Trophoblast cell (in vitro differentiated cells and primary cell): ENCODE data around the gene PAIP2.
"Not testable (repeated sequence)": the region's sequence is repeated elsewhere in the genome, so short reads cannot be mapped to it uniquely, and the experiment has no call there.

Experiments
- DNase-seq, 2 donors: peaks; one replicate each; pipeline ENCODE4 v3.0.0-alpha.2; 2016
- H2AFZ ChIP-seq: 2 replicates; pipeline ENCODE4 v1.6.1; 2013; ENCODE audit warnings: low read length, moderate library complexity, mild to moderate bottlenecking; ENCODE audit not compliant: insufficient read depth, poor library complexity
- H2AK5ac ChIP-seq: 2 replicates; pipeline ENCODE4 v1.6.1; 2013; ENCODE audit warnings: mild to moderate bottlenecking, low read length
- H2BK120ac ChIP-seq: 2 replicates; pipeline ENCODE4 v1.6.1; 2013; ENCODE audit warnings: low read length, mild to moderate bottlenecking, moderate library complexity; ENCODE audit not compliant: insufficient read depth, poor library complexity
- H2BK12ac ChIP-seq: 2 replicates; pipeline ENCODE4 v1.6.1; 2013; ENCODE audit warnings: mild to moderate bottlenecking, low read length, moderate library complexity
- H2BK5ac ChIP-seq: 2 replicates; pipeline ENCODE4 v1.6.1; 2013; ENCODE audit warnings: low read length, low read depth, moderate library complexity, mild to moderate bottlenecking; ENCODE audit not compliant: poor library complexity
- H3K14ac ChIP-seq: 2 replicates; pipeline ENCODE4 v1.6.1; 2013; ENCODE audit warnings: mild to moderate bottlenecking, low read length
- H3K18ac ChIP-seq: 2 replicates; pipeline ENCODE4 v1.6.1; 2013; ENCODE audit warnings: mild to moderate bottlenecking, low read length
- H3K23ac ChIP-seq: 2 replicates; pipeline ENCODE4 v1.6.1; 2013; ENCODE audit warnings: low read length
- H3K27ac ChIP-seq: 2 replicates; pipeline ENCODE4 v1.5.1; 2013; ENCODE audit warnings: low read depth, mild to moderate bottlenecking, inconsistent platforms, low read length, moderate library complexity
- H3K27me3 ChIP-seq: 2 replicates; pipeline ENCODE4 v1.6.1; 2013; ENCODE audit warnings: inconsistent platforms, mild to moderate bottlenecking, low read length, moderate library complexity; ENCODE audit not compliant: insufficient read depth
- H3K36me3 ChIP-seq, 2 experiments: 1 replicate in 1 of 2; 2 replicates in 1 of 2; pipeline ENCODE4 v1.6.1; 2013; ENCODE audit warnings: low read length in 2 of 2, mild to moderate bottlenecking in 2 of 2, moderate library complexity in 1 of 2; ENCODE audit not compliant: insufficient read depth in 2 of 2, control insufficient read depth in 1 of 2
- H3K4ac ChIP-seq: 2 replicates; pipeline ENCODE4 v1.6.1; 2013; ENCODE audit warnings: low read depth, mild to moderate bottlenecking, low read length, moderate library complexity
- H3K4me1 ChIP-seq, 2 experiments: 1 replicate in 1 of 2; 2 replicates in 1 of 2; pipeline ENCODE4 v1.6.1; 2013; ENCODE audit warnings: low read length in 2 of 2, mild to moderate bottlenecking in 2 of 2, moderate library complexity in 1 of 2; ENCODE audit not compliant: insufficient read depth in 2 of 2, control insufficient read depth in 1 of 2
- H3K4me2 ChIP-seq: 2 replicates; pipeline ENCODE4 v1.6.1; 2013; ENCODE audit warnings: inconsistent platforms, mild to moderate bottlenecking, low read length, moderate library complexity
- H3K4me3 ChIP-seq: 2 replicates; pipeline ENCODE4 v1.5.1; 2013; ENCODE audit warnings: mild to moderate bottlenecking, low read depth, low read length, inconsistent platforms
- H3K79me1 ChIP-seq: one replicate; pipeline ENCODE4 v1.6.1; 2013; ENCODE audit warnings: low read length
- H3K79me2 ChIP-seq: 2 replicates; pipeline ENCODE4 v1.6.1; 2013; ENCODE audit warnings: low read length, mild to moderate bottlenecking; ENCODE audit not compliant: control insufficient read depth, insufficient read depth, poor library complexity
- H3K9ac ChIP-seq: 2 replicates; pipeline ENCODE4 v1.6.1; 2013; ENCODE audit warnings: mild to moderate bottlenecking, low read length
- H3K9me3 ChIP-seq: 2 replicates; pipeline ENCODE4 v1.6.1; 2013; ENCODE audit warnings: low read depth, mild to moderate bottlenecking, control low read depth, inconsistent platforms, low read length; ENCODE audit not compliant: insufficient read depth
- H4K12ac ChIP-seq: 2 replicates; pipeline ENCODE4 v1.6.1; 2013; ENCODE audit warnings: low read depth, mild to moderate bottlenecking, low read length, moderate library complexity
- H4K8ac ChIP-seq: 2 replicates; pipeline ENCODE4 v1.6.1; 2013; ENCODE audit warnings: low read depth, mild to moderate bottlenecking, low read length, moderate library complexity
- H4K91ac ChIP-seq: one replicate; pipeline ENCODE4 v1.6.1; 2013; ENCODE audit warnings: low read depth, mild to moderate bottlenecking, low read length, moderate library complexity
- WGBS: extraction: QIAGEN DNeasy Blood & Tissue Kit; methylation state at CpG from one replicate; pipeline ENCODE4 v1.1.7; 2013; ENCODE audit warnings: missing lambda C conversion rate; ENCODE audit not compliant: insufficient read length, insufficient coverage; ENCODE audit errors: extremely low coverage; 5-methylcytosine and 5-hydroxymethylcytosine counted together

The PAIP2 gene

GRCh38 chr5:139343476-139343875, 1.8 kb downstream of the PAIP2 start:
- no peak overlapping the region for H4K91ac ChIP-seq
- H3K27me3 ChIP-seq, result no peaks in the 10 kb centered on the region
- H2AK5ac ChIP-seq, result no peak overlapping the region
- peak overlapping the region; percentile 50 for H3K4ac ChIP-seq
- H2BK5ac ChIP-seq, result no peak overlapping the region
- H3K23ac ChIP-seq, result no peak overlapping the region
- peak overlapping the region; percentile 92 for H3K4me2 ChIP-seq
- H3K9ac ChIP-seq, result no peak overlapping the region
- no peak overlapping the region for H3K4me3 ChIP-seq
- no peak overlapping the region for H4K8ac ChIP-seq
- H2BK12ac ChIP-seq, result no peak overlapping the region
- peaks cover 4% of the 10 kb centered on the region for H3K79me1 ChIP-seq
- no peak overlapping the region for H2BK120ac ChIP-seq
- peaks cover 10 to 12% of the 10 kb centered on the region in 2 experiments for H3K36me3 ChIP-seq
- H2AFZ ChIP-seq, result no peak overlapping the region
- H4K12ac ChIP-seq, result no peak overlapping the region
- H3K4me1 ChIP-seq, result peaks cover 0 to 4% of the 10 kb centered on the region in 2 experiments
- no peak overlapping the region for H3K18ac ChIP-seq
- H3K27ac ChIP-seq, result no peak overlapping the region
- H3K9me3 ChIP-seq, result peaks cover 2% of the 10 kb centered on the region
- no peak for DNase-seq
- H3K79me2 ChIP-seq, result peaks cover 12% of the 10 kb centered on the region
- H3K14ac ChIP-seq, result no peak overlapping the region
- no CpG with 5 or more reads among the region's 9 CpGs for WGBS

DNA sequence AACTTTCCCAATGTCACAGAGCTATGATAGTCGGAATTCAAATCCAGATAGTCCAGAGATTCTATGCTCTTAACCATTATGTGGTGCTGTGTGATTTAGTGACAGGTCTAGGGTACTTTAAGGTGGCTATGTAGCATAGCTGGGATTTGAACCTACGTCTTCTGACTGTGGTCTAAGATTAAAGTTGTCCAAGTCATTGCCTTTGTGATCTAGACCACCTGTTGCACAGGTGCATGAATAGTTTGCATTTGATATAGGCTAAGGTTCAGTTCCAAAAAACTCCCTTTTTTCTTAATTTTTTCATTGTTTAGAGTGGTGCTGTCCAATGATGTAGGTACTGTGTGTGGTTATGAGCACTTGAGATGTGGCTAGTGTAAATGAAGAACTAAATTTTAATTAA, 2.5 kb downstream of the PAIP2 start:
- no peak overlapping the region for H3K23ac ChIP-seq
- H3K4me2 ChIP-seq, result no peak overlapping the region
- H2BK12ac ChIP-seq, result no peak overlapping the region
- H3K79me1 ChIP-seq, result peaks cover 4% of the 10 kb centered on the region
- no peaks in the 10 kb centered on the region for H3K27me3 ChIP-seq
- H3K4me1 ChIP-seq, result peaks cover 0 to 4% of the 10 kb centered on the region in 2 experiments
- DNase-seq, result no peak
- H3K27ac ChIP-seq, result no peak overlapping the region
- no peak overlapping the region for H4K91ac ChIP-seq
- H3K9me3 ChIP-seq, result peaks cover 2% of the 10 kb centered on the region
- H2AFZ ChIP-seq, result no peak overlapping the region
- no CpG with 5 or more reads among the region's 2 CpGs for WGBS
- H2BK120ac ChIP-seq, result no peak overlapping the region
- no peak overlapping the region for H3K4me3 ChIP-seq
- H3K18ac ChIP-seq, result no peak overlapping the region
- peaks cover 12% of the 10 kb centered on the region in 2 experiments for H3K36me3 ChIP-seq
- no peak overlapping the region for H3K9ac ChIP-seq
- no peak overlapping the region for H3K14ac ChIP-seq
- H3K4ac ChIP-seq, result peak overlapping the region; percentile 97
- H4K8ac ChIP-seq, result no peak overlapping the region
- H2BK5ac ChIP-seq, result no peak overlapping the region
- H4K12ac ChIP-seq, result no peak overlapping the region
- H3K79me2 ChIP-seq, result peaks cover 12% of the 10 kb centered on the region
- H2AK5ac ChIP-seq, result no peak overlapping the region

DNA sequence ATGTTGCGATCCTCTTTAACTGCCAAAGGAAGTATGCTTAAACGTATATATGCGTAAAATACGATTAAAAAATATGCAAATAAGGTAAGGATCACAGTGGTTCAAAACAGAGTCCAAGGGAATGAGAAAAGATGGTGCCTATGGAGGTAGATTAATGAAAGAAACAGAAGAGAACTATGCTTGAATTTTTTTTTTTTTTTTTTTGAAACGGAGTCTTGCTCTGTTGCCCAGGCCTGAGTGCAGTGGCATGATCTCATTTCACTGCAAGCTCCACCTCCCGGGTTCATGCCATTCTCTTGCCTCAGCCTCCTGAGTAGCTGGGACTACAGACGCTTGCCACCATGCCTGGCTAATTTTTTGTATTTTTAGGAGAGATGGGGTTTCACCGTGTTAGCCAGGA, 3.8 kb downstream of the PAIP2 start:
- not testable (repeated sequence) for H3K79me1 ChIP-seq, H2AFZ ChIP-seq, H4K8ac ChIP-seq, H3K9ac ChIP-seq, H3K4me2 ChIP-seq, H4K91ac ChIP-seq, H2BK120ac ChIP-seq, H3K23ac ChIP-seq, H3K18ac ChIP-seq, H3K27ac ChIP-seq, H3K27me3 ChIP-seq, H2BK12ac ChIP-seq, H3K9me3 ChIP-seq, H2BK5ac ChIP-seq, H2AK5ac ChIP-seq, H3K14ac ChIP-seq, H3K4me1 ChIP-seq, H4K12ac ChIP-seq, H3K4me3 ChIP-seq
- DNase-seq, result peak; percentile 22 to 64
- no CpG with 5 or more reads among the region's 8 CpGs for WGBS
- peaks cover 12% of the 10 kb centered on the region for H3K79me2 ChIP-seq
- H3K4ac ChIP-seq, result peak overlapping the region; percentile 56
- peaks cover 12% of the 10 kb centered on the region in 2 experiments for H3K36me3 ChIP-seq

- H3K18ac ChIP-seq, H3K27ac ChIP-seq, DNase-seq, H2BK5ac ChIP-seq, H3K79me2 ChIP-seq, H4K91ac ChIP-seq, H2BK12ac ChIP-seq, H3K4me1 ChIP-seq, H3K27me3 ChIP-seq, H3K23ac ChIP-seq, H2AFZ ChIP-seq, H3K4me3 ChIP-seq, H3K9me3 ChIP-seq, H2BK120ac ChIP-seq, H3K9ac ChIP-seq, H4K12ac ChIP-seq, H3K79me1 ChIP-seq, H2AK5ac ChIP-seq, H3K4me2 ChIP-seq, H3K14ac ChIP-seq, H4K8ac ChIP-seq: not testable (repeated sequence)
- Histone ChIP-seq H3K36me3 (peaks cover 12 to 15% of the 10 kb centered on the region in 2 experiments), H3K4ac (peak overlapping the region; percentile 86)
- WGBS, result no CpG with 5 or more reads among the region's 9 CpGs
Observed at GRCh38 chr5:139347863-139348262, 6.2 kb downstream of the PAIP2 start.
